BLaER1 (cell line): ENCODE measurements around the gene UNC5CL.

Experiments
- H3K27ac ChIP-seq: shearing (Covaris generic); formaldehyde crosslinking; 2 replicates; pipeline ENCODE4 v1.8.1; 2022
- H3K27me3 ChIP-seq: shearing (Covaris generic); formaldehyde crosslinking; 2 replicates; pipeline ENCODE4 v1.8.1; 2022
- H3K36me3 ChIP-seq: shearing (Covaris generic); formaldehyde crosslinking; 2 replicates; pipeline ENCODE4 v1.8.1; 2022
- H3K4me1 ChIP-seq: shearing (Covaris generic); formaldehyde crosslinking; 2 replicates; pipeline ENCODE4 v1.8.1; 2022
- H3K4me2 ChIP-seq: shearing (Covaris generic); formaldehyde crosslinking; 2 replicates; pipeline ENCODE4 v1.8.1; 2022
- H3K4me3 ChIP-seq: shearing (Covaris generic); formaldehyde crosslinking; 2 replicates; pipeline ENCODE4 v1.8.1; 2022
- H3K9ac ChIP-seq: shearing (Covaris generic); formaldehyde crosslinking; 2 replicates; pipeline ENCODE4 v1.8.1; 2022
- H3K9me3 ChIP-seq: shearing (Covaris generic); formaldehyde crosslinking; 2 replicates; pipeline ENCODE4 v1.8.1; 2022
- H4K20me1 ChIP-seq: shearing (Covaris generic); formaldehyde crosslinking; 2 replicates; pipeline ENCODE4 v1.8.1; 2022
- Cebpa-rat ChIP-seq: shearing (Covaris generic); IDR thresholded peaks from 2 replicates; pipeline ENCODE4 v1.8.1; 2022

UNC5CL gene, protein sequence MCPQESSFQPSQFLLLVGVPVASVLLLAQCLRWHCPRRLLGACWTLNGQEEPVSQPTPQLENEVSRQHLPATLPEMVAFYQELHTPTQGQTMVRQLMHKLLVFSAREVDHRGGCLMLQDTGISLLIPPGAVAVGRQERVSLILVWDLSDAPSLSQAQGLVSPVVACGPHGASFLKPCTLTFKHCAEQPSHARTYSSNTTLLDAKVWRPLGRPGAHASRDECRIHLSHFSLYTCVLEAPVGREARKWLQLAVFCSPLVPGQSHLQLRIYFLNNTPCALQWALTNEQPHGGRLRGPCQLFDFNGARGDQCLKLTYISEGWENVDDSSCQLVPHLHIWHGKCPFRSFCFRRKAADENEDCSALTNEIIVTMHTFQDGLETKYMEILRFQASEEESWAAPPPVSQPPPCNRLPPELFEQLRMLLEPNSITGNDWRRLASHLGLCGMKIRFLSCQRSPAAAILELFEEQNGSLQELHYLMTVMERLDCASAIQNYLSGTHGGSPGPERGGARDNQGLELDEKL

DNA sequence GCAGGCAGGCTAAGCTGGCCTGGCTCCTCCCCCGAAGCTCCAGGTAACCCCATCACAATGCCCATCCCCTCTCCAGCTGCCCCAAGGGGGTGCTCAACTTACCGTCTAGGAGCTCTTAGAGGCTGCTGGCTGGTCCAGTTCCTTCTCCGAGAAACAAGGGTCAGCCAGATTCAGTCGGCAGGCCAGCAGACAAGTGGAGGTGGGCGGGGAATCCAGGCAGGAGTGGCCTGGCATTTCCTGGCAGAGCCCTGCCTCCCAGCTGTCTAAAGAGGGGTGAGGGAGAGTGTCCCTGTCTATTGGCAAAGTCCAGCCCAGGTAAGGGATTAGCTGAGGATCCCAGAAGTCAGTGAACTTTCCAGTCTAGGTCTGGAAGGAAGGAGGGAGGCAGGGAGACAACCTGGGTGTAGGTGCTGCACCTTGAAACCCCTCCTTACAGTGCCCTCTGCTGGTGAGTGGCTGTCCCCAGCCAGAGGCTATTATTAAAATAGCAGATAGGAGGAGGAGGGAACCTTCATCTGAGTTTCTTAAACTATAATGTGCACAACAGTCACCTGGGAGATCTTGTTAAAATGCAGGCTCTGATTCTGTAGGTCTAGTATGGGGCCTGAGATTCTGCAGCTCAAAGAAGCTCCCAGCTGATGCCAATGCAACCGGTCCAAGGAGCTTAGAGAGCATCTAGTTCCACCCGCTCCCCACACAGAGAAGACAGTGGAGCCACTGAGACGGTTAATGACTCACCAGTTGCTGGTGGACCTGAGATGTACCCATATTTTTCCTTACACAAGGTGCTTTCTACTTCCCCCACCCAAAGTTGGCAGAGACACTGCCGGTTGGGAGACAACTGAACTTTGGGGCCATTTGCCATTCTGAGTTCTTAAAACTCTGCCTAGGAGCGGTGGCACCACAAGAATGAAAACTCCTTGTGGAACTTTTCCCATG lies at the start of gene UNC5CL:
TSS of gene UNC5CL (minus strand) at position 162 of the 939 bp plus-strand sequence. CDS start 4,147 bp downstream, outside the sequence.
- no peaks in the 10 kb centered on the region for H3K36me3 ChIP-seq
- no peak within 1 kb of the TSS for H3K4me2 ChIP-seq
- no peak within 1 kb of the TSS for H3K4me3 ChIP-seq
- TF ChIP-seq Cebpa-rat: no peak
- H4K20me1 ChIP-seq: no peaks in the 10 kb centered on the region
- no peaks in the 10 kb centered on the region for H3K27me3 ChIP-seq
- H3K9me3 ChIP-seq: no peaks in the 10 kb centered on the region
- no peak within 1 kb of the TSS for H3K9ac ChIP-seq
- H3K4me1 ChIP-seq: no peaks in the 10 kb centered on the region
- no peak within 1 kb of the TSS for H3K27ac ChIP-seq

DNA sequence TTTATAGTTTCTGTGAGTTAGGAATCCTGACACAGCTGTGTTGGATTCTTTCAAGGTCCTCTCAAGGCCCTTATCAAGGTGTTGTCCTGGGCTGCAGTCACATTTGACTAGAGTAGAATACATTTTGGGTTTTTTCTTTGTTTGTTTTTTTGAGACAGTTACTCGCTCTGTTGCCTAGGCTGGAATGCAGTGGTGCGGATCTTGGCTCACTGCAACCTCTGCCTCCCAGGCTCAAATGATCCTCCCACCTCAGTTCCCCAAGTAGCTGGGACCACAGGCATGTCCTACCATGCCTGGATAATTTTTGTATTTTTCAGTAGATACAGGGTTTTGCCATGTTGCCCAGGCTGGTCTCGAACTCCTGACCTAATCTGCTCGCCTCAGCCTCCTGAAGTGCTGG lies 49.4 kb upstream of the UNC5CL start:
- Histone ChIP-seq H4K20me1 (peaks cover 99% of the 10 kb centered on the region), H3K4me1 (no peaks in the 10 kb centered on the region), H3K36me3 (peaks cover 97% of the 10 kb centered on the region), H3K27me3 (no peaks in the 10 kb centered on the region), H3K4me2 (no peak overlapping the region), H3K4me3 (no peak overlapping the region), H3K9me3 (no peaks in the 10 kb centered on the region), H3K27ac (no peak overlapping the region), H3K9ac (no peak overlapping the region)
- TF ChIP-seq Cebpa-rat: no peak

DNA sequence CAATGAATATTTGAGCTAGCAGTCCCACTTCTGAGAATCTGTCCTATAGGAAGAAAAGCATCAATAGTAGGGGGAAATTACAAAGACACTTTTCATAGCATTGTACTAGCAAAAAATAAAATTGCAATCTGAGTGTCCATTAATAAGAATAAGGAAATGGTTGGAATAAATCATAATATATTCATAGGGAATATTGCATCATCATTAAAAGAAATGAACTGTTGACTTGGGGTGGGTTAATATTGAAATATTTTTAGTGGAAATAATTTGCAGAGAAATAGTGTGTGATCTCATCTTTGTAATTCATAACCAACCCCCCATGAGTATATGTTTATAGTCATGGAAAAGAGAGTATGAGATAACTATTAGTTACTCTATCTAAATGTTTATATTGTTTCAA lies 46.2 kb upstream of the UNC5CL start:
- Histone ChIP-seq H3K4me3 (no peak overlapping the region), H3K9ac (no peak overlapping the region), H3K27me3 (no peaks in the 10 kb centered on the region), H3K4me1 (peaks cover 7% of the 10 kb centered on the region), H3K9me3 (no peaks in the 10 kb centered on the region), H3K4me2 (no peak overlapping the region), H3K36me3 (peaks cover 97% of the 10 kb centered on the region), H4K20me1 (peaks cover 99% of the 10 kb centered on the region), H3K27ac (no peak overlapping the region)
- TF ChIP-seq Cebpa-rat: no peak

DNA sequence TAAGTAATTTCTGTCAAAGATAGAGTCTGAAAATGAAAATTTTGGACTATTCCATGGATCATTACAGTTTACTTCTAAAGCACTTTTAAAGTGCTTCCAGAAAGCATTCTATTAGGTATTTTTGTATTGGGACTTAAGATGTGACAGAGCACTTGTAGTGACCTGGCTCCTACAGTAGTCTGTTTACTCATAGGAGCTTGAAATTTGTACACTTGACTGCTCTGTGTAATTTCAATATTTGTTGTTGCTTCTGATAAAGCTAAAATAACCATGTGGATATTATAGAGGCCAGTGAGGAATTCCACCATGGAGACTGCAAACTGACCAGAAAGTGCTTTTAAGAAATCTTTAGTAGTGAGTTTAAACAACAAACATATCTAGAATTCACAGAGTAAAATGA lies 44.1 kb upstream of the UNC5CL start:
- Histone ChIP-seq H3K27me3 (no peaks in the 10 kb centered on the region), H3K4me3 (no peak overlapping the region), H4K20me1 (peaks cover 99% of the 10 kb centered on the region), H3K9me3 (no peaks in the 10 kb centered on the region), H3K4me2 (no peak overlapping the region), H3K27ac (no peak overlapping the region), H3K36me3 (peaks cover 92% of the 10 kb centered on the region), H3K4me1 (peaks cover 28% of the 10 kb centered on the region), H3K9ac (no peak overlapping the region)
- TF ChIP-seq Cebpa-rat: no peak

DNA sequence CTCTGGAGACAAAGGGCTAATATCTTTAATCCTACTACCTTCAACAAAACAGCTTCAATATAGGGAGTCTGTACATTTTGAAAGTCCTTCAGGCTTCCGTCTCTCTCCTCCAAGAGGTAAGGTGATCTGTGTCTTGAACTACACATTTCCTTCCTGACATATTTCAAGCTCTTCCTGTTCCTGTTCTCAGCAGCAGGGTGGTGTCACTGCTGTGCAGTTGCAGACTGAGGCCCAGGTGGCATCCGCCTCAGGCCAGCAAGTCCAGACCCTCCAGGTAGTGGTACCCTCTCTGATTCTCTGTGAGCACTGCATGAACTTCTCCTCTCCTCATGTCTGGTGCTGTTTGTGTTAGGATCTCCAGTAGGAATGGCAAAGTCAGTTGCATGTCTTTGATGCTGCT lies 41.6 kb upstream of the UNC5CL start:
- peaks cover 82% of the 10 kb centered on the region for H3K36me3 ChIP-seq
- no peaks in the 10 kb centered on the region for H3K9me3 ChIP-seq
- peaks cover 51% of the 10 kb centered on the region for H3K4me1 ChIP-seq
- no peak overlapping the region for H3K27ac ChIP-seq
- no peak overlapping the region for H3K9ac ChIP-seq
- no peak for TF ChIP-seq Cebpa-rat
- H3K4me2 ChIP-seq: peak overlapping the region; percentile 38; the same call in 1 of the 2 replicates
- no peak overlapping the region for H3K4me3 ChIP-seq
- H4K20me1 ChIP-seq: peaks cover 100% of the 10 kb centered on the region
- no peaks in the 10 kb centered on the region for H3K27me3 ChIP-seq

DNA sequence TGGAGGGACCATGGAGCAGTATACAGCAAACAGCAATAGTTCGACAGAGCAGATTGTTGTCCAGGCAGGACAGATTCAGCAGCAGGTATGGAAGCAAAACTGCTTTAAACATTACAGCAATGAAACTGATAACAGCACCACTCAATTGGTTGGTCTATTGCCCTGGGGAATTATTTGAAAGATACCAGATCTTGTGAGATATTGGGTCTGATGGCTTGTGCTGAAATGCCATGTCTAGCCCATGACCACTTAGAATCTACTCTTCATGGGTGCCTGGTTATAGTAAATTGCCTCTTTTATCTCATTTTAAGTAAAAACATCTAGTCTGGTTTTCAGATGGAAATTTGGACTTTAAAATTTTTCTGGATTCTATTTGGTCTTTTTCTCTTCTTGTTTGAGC lies 40.1 kb upstream of the UNC5CL start:
- TF ChIP-seq Cebpa-rat: no peak
- H3K4me3 ChIP-seq: no peak overlapping the region
- peaks cover 70% of the 10 kb centered on the region for H3K36me3 ChIP-seq
- H4K20me1 ChIP-seq: peaks cover 100% of the 10 kb centered on the region
- H3K4me2 ChIP-seq: peak overlapping the region; percentile 27
- no peak overlapping the region for H3K9ac ChIP-seq
- no peak overlapping the region for H3K27ac ChIP-seq
- H3K4me1 ChIP-seq: peaks cover 66% of the 10 kb centered on the region
- H3K27me3 ChIP-seq: no peaks in the 10 kb centered on the region
- no peaks in the 10 kb centered on the region for H3K9me3 ChIP-seq

DNA sequence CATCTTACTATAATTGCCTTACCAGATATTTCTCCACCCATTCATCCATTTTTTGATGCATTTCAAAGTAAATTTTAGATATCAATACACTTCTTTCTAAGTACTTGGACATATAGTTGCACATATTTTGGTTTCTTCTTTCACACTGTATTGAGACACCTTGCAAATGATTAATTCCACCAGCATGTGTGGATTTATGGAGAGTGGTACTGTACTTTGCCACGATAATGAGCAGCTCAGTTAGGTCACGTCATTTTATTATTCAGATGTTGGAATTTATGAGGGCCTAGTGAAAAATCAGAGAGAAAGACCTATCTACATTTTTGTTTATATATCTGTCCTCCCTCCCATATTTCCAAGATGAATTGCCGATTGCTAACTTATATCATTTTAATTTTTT lies 39.1 kb upstream of the UNC5CL start:
- no peak overlapping the region for H3K27ac ChIP-seq
- H4K20me1 ChIP-seq: peaks cover 100% of the 10 kb centered on the region
- no peak for TF ChIP-seq Cebpa-rat
- H3K4me3 ChIP-seq: no peak overlapping the region
- peaks cover 68% of the 10 kb centered on the region for H3K4me1 ChIP-seq
- peaks cover 60% of the 10 kb centered on the region for H3K36me3 ChIP-seq
- H3K4me2 ChIP-seq: no peak overlapping the region
- H3K27me3 ChIP-seq: no peaks in the 10 kb centered on the region
- no peaks in the 10 kb centered on the region for H3K9me3 ChIP-seq
- H3K9ac ChIP-seq: no peak overlapping the region

DNA sequence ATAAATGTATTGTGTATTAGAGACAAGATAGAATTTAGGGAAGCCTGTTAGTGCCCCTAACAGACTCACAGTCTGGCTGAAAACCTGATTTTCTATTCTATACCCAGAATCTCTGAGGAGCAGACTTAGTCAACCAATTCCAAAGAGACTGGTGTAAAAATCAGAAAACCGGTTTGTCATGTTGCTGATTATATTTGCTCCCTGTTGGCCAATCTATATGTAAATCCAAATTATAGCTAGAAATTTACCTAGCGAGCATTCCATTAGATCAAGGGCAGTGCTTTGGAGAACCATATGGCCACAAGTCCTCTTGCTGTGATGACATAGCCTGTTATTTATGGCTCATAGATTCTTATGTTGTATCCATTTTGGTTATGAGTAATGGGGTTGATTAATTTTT lies 38.5 kb upstream of the UNC5CL start:
- Histone ChIP-seq H3K4me1 (peaks cover 68% of the 10 kb centered on the region), H3K27ac (no peak overlapping the region), H3K9ac (no peak overlapping the region), H3K36me3 (peaks cover 55% of the 10 kb centered on the region), H4K20me1 (peaks cover 95% of the 10 kb centered on the region), H3K4me2 (peak overlapping the region; percentile 10; the same call in 1 of the 2 replicates), H3K27me3 (no peaks in the 10 kb centered on the region), H3K4me3 (no peak overlapping the region), H3K9me3 (no peaks in the 10 kb centered on the region)
- no peak for TF ChIP-seq Cebpa-rat

DNA sequence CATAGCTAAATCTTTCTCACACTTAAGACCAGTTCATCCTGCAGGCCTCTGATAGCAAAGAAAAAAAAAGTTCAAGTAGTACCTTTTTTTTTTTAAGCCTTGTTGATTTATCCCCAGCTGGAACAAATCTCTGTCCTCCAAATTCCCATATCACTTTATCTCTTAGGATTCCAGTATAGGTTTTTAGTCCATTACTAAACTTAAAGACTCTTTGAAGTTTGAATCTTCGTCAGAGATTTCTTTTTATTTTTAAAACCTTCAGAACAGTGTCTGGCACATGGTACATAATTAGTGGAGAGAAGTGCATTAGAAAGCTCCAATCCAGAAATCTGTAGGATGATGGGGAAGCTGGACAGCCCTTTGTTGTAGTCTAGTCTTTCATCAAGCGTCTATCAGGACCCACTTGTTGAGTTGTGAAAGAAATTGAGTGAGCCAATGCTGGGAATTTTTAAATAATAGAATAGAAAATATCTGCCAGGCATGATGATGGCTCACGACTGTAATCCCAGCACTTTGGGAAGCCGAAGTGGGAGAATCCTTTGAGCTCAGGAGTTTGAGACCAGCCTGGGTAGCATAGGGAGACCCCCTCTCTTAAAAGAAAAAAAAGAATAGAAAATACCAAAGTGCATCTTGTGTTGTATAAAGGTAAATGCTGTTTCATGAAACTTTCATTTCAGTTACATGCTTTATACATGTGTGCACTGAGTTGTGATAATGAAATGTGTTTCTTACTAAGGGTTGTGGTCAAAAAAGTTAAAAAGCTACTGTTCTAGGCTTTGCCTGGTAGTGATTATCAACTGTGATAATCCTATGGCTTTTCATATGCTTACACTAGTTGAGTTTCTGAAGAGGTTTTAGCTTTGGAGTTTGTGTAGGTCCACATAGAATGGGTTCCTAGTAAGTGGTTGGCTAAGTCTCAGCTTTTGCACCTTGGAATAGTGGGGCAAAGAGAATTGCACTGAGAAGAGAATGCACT lies 36.9 kb upstream of the UNC5CL start:
- no peak overlapping the region for H3K9ac ChIP-seq
- peaks cover 72% of the 10 kb centered on the region for H3K4me1 ChIP-seq
- H3K4me3 ChIP-seq: no peak overlapping the region
- H3K9me3 ChIP-seq: no peaks in the 10 kb centered on the region
- H4K20me1 ChIP-seq: peaks cover 79% of the 10 kb centered on the region
- no peak overlapping the region for H3K27ac ChIP-seq
- TF ChIP-seq Cebpa-rat: no peak
- no peaks in the 10 kb centered on the region for H3K27me3 ChIP-seq
- H3K36me3 ChIP-seq: peaks cover 39% of the 10 kb centered on the region
- peak overlapping the region; percentile 97 for H3K4me2 ChIP-seq
